Skeletal muscle tissue (tissue), 4 donors: ENCODE data around the gene EIPR1. TPM values are rescaled to one million over a fixed set of nuclear protein-coding genes. Genes with fewer than 3 reads are reported as not detected.

ENCODE experiments used
- H3K27ac ChIP-seq: one replicate; pipeline ENCODE4 v1.7.0; 2013; ENCODE audit warnings: mild to moderate bottlenecking, low read depth, low read length, inconsistent platforms
- H3K27me3 ChIP-seq, 3 donors: one replicate each; pipeline ENCODE4 v1.7.0; 2013; ENCODE audit warnings: low read length in 3 of 3; ENCODE audit not compliant: control insufficient read depth in 3 of 3, insufficient read depth in 3 of 3
- H3K36me3 ChIP-seq, 3 donors: one replicate each; pipeline ENCODE4 v1.7.0; 2013; ENCODE audit warnings: low read length in 3 of 3; ENCODE audit not compliant: control insufficient read depth in 3 of 3, insufficient read depth in 3 of 3
- H3K4me1 ChIP-seq, 3 donors: one replicate each; pipeline ENCODE4 v1.7.0; 2013; ENCODE audit warnings: low read length in 3 of 3, mild to moderate bottlenecking in 3 of 3; ENCODE audit not compliant: control insufficient read depth in 3 of 3, insufficient read depth in 3 of 3
- H3K4me3 ChIP-seq, 3 donors: one replicate each; pipeline ENCODE4 v1.7.0; 2013; ENCODE audit warnings: low read length in 3 of 3
- H3K9ac ChIP-seq, 3 donors: one replicate each; pipeline ENCODE4 v1.7.0; 2013; ENCODE audit warnings: low read length in 3 of 3, mild to moderate bottlenecking in 3 of 3, moderate library complexity in 2 of 3, low read depth in 1 of 3
- H3K9me3 ChIP-seq, 3 donors: one replicate each; pipeline ENCODE4 v1.7.0; 2013; ENCODE audit warnings: low read length in 3 of 3; ENCODE audit not compliant: control insufficient read depth in 3 of 3
- total RNA-seq: library from RNA; depleted of rRNA; stranded (reverse); fragments of >200 nt; gene quantifications from one replicate; pipeline ENCODE4 v1.2.3, GENCODE V29; 2014
- donor health status: Osteomylitis.

EIPR1 gene
- total RNA-seq, 1 donor from 2014 or later: 12.0 TPM

DNA sequence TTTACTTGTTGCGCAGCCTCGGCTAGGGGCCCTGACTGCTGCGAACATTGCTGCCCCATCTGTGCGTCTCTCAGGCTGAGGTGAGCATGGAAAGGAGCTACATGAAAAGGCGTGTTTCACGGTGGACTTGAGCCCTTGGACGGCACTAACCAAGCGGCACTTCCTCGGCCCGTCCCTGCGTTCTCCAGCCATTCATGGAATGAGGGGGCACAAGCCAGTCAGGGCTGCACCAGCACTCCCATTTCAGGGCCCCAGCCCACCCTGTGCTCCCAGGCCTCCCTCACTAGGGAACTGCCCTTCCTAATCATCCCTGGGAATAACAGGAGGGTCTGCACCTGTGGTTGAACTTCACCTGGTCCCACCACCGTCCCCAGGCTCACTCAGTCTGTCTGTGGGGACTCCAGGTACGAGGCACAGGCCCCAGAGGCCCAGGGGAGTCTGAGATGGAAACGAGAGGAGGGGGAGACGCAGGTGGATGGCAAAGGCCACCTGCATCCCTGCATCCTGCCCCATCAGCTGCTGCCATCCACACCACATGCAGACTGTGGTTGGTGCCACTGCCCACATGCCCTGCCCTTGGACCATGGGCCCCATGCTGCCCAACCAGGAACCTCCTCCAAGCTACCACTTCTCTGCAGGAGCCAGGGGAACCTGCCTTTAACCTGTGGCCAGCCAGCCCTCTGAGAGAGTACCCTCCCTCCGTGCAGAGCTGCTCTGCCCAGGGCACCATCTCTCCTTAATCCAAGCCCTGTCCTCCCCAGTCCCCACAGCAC, 99.7 kb downstream of the EIPR1 start:
- no peak overlapping the region for H3K4me3 ChIP-seq
- no peaks in the 10 kb centered on the region for H3K9me3 ChIP-seq

DNA sequence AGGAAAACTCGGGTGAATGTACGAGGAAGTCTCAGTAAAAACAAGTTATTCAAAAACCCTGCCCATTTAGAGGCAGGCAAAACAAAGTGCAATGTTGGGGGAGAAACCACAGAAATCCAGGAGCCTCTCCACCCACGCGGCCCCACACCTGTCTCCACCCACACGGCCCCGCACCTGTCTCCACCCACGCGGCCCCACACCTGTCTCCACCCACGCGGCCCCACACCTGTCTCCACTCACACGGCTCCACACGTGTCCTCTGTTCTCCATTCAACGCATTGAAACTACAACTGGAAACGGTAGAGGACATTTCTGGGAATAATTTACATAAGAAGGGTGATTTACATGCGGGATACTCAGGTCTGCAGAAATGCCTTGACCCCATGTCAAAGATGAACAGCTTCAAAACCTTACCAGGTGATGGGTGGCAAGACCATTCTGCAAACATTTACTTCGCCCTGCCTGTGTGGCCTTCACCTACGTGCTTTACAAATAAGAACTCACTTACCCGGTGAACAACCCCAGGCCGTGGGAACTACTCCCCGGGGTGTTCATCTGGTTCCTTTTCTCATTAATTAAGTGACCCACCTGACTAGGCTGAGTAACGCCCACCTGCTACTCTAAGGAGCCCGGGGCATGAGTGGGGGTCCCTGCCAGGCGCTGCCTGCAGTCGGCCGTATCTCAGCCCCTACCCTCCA, 100.4 kb downstream of the EIPR1 start:
- no peaks in the 10 kb centered on the region for H3K9me3 ChIP-seq
- no peaks in the 10 kb centered on the region for H3K36me3 ChIP-seq
- peaks cover 0 to 5% (median 3%) of the 10 kb centered on the region in 3 donors for H3K4me1 ChIP-seq
- no peak overlapping the region for H3K4me3 ChIP-seq
- no peaks in the 10 kb centered on the region for H3K27me3 ChIP-seq
- H3K9ac ChIP-seq: no peak overlapping the region
- H3K27ac ChIP-seq: no peak overlapping the region

More for the DNA sequence above, 99.7 kb downstream of the EIPR1 start:
- Histone ChIP-seq H3K27ac (no peak overlapping the region), H3K27me3 (no peaks in the 10 kb centered on the region), H3K9ac (no peak overlapping the region), H3K36me3 (no peaks in the 10 kb centered on the region), H3K4me1 (peaks cover 3 to 9% (median 4%) of the 10 kb centered on the region in 3 donors)

DNA sequence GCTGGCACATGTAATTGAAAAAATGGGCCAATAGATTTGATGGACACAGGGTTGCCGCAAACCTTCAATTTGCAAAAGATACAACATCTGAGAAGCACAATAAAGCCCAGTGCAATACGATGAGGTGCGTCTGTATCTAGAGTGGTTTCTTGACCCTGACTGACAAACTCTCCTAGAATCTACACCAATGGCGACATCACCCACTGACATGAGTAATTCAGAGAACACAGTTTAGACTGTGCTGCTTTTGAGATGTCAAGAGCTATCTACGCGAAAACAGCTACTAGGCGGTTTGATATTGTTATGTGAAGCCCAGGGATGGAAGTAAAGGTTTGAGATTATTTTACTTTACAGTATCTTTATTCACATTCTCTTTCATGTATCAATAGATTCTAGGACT, 104.9 kb downstream of the EIPR1 start:
- Histone ChIP-seq H3K27ac (no peak overlapping the region), H3K36me3 (no peaks in the 10 kb centered on the region), H3K27me3 (no peaks in the 10 kb centered on the region), H3K4me3 (no peak overlapping the region), H3K9me3 (no peaks in the 10 kb centered on the region), H3K4me1 (no peaks in the 10 kb centered on the region), H3K9ac (no peak overlapping the region)

DNA sequence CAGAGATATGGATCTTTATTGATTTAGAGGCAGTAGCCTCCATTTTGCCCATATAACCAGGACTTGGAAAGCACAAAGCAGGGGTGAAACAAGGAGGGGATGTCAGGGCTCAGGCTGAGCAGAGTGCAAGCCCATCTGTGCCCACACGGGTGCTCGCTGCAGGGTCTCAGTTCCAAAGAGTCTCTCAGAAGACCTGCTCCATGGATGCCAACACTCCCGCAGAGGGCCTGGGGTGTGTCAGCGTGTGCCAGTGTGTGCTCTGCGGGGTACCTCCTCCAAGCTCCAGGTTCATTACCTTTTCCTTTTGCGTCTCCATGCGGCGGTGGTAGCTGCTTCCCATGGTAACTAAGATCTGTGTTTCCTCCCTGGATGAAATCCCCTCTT, 107.5 kb downstream of the EIPR1 start:
- no peak overlapping the region for H3K4me3 ChIP-seq
- H3K9ac ChIP-seq: no peak overlapping the region
- H3K36me3 ChIP-seq: no peaks in the 10 kb centered on the region
- H3K27ac ChIP-seq: no peak overlapping the region
- no peaks in the 10 kb centered on the region for H3K27me3 ChIP-seq
- H3K4me1 ChIP-seq: no peaks in the 10 kb centered on the region
- no peaks in the 10 kb centered on the region for H3K9me3 ChIP-seq

DNA sequence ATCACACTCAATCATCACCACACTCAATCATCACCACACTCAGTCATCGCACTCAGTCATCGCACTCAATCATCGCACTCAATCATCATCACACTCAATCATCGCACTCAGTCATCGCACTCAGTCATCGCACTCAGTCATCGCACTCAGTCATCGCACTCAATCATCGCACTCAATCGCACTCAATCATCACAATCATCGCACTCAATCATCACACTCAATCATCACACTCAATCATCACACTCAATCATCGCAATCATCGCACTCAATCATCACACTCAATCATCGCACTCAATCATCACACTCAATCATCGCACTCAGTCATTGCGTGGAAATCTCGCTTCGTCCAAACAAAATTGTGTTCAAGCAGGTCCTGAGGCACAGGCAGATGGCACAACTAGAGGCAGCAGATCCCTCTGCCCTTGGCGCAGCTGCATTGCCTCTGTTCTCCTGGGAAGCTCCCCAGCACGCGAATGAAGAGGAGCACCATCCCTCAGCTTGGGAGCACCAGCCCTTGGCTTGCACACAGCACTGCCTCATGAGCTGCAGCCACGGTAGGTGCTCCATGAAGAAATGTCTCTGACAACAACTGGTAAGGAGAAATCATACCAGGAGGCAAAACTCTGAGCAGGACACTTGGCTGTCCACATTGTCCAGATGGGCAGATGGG, 108.1 kb downstream of the EIPR1 start:
- no peaks in the 10 kb centered on the region for H3K36me3 ChIP-seq

DNA sequence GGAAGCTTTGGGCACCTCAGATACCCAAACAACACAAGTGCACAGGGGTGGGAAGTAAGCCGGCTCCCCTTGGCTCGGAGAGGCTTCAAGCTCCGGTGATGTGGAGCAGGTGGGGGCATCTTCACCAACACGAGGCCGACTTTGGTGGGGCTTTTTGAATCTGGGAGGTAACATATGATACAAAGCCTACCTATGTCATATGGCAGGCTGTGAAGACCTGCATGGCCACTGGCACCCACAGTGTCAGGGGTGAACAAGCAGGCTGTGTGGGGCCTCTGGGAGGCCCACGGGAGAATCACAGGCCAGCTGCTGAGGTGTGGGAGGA, 109.0 kb downstream of the EIPR1 start:
- H3K36me3 ChIP-seq: no peaks in the 10 kb centered on the region
- no peak overlapping the region for H3K4me3 ChIP-seq
- no peaks in the 10 kb centered on the region for H3K27me3 ChIP-seq
- no peak overlapping the region for H3K27ac ChIP-seq
- no peak overlapping the region for H3K9ac ChIP-seq
- H3K9me3 ChIP-seq: no peaks in the 10 kb centered on the region
- no peaks in the 10 kb centered on the region for H3K4me1 ChIP-seq

More for the DNA sequence above, 108.1 kb downstream of the EIPR1 start:
- no peak overlapping the region for H3K9ac ChIP-seq
- no peak overlapping the region for H3K4me3 ChIP-seq
- H3K9me3 ChIP-seq: no peaks in the 10 kb centered on the region
- no peaks in the 10 kb centered on the region for H3K27me3 ChIP-seq
- no peaks in the 10 kb centered on the region for H3K4me1 ChIP-seq
- H3K27ac ChIP-seq: no peak overlapping the region

DNA sequence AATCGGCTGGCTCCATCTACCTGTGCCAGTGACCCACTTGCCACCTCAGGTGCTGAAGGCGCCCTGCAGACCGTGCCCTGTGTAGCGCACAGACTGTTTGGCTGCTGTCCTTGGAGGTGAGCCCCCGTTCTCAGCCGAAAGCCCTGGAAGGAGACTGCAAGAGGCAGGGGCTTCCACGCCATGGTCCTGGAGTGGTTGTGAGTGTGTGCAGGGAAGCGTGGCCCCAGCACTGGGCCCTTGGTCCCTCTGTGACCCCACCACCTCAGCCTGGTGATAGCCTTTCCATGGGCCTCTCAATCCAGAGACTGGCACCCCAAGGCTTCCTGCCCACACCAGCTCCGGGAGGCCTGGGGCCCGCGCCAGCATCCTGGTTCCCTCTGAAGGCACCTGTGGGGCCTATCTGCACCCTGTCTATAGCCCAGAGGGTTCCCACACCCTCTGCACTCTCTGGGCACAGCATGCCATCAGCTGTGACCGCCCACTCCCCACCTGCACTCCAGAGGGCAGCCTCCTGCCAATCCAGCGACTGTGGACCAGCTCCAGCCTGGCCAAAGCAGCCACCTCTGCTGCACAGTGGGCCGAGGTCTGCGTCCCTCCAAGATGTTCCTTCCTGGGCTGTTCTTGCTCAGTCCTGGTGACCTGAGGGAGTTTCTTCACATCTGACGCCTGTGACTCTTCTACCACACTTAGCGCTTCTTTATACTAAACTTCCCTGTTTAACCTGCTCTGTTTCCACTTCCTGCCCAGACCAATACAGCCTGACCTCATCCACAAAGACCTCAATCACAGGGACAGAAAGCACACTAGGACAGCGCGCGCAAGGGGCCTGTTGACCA, 109.5 kb downstream of the EIPR1 start:
- Histone ChIP-seq H3K27me3 (no peaks in the 10 kb centered on the region), H3K9me3 (no peaks in the 10 kb centered on the region), H3K9ac (no peak overlapping the region), H3K27ac (no peak overlapping the region), H3K4me1 (no peaks in the 10 kb centered on the region), H3K4me3 (no peak overlapping the region), H3K36me3 (no peaks in the 10 kb centered on the region)

DNA sequence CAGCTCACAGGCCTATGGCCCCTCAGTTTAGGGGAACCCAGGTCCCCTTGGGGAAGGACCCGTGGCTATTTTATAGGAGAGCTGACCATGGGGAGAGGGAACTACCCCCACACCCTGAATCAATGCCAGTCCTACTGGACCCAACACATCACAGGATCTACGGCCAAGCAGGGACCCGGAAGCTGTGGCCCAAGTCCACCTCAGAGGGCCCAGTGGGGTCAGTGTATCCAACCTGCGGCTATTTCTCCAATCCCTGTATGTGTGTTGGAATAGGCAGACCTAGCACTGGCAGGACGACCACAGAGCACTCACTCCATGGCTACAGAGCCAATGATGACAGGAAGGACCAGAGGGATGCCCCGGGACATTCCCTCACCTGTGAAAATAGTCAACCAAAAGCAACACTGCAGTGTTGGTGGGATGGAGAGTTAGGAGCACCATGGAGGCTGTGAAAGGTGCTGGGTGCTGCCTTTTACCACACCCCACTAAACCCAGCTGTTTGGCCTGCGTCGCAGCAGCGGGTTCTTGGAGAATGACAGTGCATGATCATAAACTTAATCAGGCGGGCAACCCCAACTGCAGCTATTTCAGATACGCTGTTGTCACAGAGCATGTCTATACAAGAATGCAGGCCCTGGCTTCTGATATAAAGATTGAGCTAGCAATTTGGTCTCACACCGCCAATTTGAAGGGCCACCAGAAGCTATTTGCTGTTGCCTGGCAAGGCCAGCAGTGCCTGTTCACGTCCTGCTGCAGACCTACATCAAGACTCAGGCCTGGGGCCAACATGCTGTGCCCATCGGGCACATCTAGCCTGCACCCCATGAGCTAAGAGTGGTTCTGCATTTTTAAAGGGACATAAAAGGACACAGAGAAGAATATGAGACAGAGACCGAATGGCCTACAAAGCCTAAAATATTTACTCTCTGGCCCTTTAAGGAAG, 110.4 kb downstream of the EIPR1 start:
- Histone ChIP-seq H3K4me3 (no peak overlapping the region), H3K27me3 (no peaks in the 10 kb centered on the region), H3K9me3 (no peaks in the 10 kb centered on the region), H3K36me3 (no peaks in the 10 kb centered on the region), H3K9ac (no peak overlapping the region), H3K27ac (no peak overlapping the region), H3K4me1 (no peaks in the 10 kb centered on the region)
